GM19452 (cell line): ENCODE results near the gene H3-3A.

Experiments
- ATAC-seq: cut with Tn5 transposase; IDR thresholded peaks from one replicate; pipeline ENCODE4 v1.9.1; 2021; ENCODE audit not compliant: unreplicated experiment

Gene H3-3A

DNA sequence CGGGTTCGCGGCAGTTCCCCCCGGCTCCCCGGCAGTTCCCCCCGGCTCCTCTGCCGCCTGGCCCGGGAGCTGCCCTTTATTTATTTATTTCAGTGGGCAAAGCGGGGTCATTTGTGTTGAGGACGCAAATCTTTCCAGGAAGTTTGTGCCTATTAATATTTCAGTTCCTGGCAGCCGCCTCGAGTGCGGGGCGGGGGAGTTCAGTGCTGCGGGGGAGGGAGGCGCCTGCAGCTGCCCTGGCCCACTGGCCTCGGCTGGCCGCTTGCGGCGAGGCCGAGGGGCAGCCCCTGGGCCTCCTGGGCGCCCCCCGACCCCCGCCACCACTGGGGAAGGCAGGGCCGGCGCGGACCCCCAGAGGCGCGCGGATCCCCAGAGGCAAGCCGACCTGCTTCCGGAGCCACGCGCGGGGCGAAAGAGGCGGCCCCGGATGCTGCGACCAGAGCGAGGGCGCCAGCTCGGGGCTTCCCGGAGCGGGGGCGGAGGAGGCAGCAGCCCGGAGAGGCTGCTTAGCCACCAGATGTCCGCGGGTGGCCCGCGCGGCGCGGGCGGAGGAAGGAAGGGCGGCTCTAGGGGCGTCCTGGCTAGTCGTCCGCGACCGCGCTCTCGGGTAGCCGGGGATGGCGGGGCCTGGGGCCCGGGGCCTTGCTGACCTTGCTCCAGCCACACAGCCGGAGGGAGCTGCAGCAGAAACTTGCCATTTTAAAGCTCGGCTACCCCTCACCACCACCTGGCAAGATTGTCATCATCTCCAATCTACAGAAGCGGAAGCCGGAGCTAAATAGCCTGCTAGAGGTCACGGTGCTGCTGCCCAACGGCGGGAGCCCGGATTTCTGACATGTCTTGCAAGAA, 48.0 kb downstream of the H3-3A start:
- ATAC-seq: peak; percentile 81

DNA sequence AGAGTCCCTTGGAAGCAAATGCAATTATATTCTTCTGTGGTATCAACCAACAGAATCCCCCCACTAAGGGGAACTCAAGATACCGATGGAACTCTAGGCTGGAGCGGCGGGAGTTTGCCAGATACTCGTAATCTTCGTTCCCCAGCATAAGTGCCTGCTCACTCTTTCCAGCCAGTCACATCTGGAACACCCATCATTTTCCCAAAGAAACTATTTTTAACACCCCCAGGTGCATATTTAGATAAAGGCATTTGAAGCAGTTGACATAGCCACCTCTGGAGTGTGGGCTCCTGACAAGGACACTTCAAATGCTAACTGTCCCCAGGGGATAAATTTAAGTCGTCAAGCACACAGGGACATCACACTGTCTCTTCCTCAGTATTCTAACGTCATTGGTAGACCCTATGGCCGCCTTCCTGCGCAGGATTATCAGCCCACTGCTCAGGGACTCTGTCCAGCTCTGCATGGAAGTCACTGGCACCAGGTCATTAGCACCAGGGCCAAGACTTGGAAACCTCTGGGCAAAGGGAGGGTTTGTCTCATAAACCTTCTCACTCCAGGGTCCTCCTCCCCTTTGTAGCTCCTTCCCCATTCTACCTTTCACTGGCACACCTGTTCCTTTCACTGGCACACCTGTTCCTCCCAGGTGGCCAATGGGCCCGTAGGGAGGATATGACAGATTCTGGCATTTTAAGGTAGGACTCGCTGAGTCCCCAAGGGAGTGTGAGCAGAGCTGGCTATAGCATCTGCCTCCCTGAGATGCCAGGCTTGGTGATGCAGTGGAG, 48.8 kb downstream of the H3-3A start:
- ATAC-seq: no peak

DNA sequence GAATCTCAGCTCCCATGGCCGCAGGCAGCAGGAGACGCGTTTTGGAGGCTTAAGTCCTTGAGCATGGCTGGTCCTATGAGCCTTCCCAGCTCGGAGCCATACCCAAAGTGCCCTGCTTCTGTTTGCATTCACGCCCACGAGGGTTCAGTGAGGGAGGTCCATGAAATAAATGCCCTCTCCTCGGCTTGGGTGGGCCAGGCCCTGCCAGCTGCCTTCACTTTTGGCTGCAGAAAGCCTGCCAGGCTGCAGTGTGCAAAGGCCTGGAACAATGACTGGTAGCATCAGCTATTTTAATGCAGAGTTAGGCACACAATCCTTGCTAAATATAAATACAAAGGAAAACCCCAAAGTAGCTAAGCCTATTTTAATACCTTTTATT, 49.4 kb downstream of the H3-3A start:
- no peak for ATAC-seq

DNA sequence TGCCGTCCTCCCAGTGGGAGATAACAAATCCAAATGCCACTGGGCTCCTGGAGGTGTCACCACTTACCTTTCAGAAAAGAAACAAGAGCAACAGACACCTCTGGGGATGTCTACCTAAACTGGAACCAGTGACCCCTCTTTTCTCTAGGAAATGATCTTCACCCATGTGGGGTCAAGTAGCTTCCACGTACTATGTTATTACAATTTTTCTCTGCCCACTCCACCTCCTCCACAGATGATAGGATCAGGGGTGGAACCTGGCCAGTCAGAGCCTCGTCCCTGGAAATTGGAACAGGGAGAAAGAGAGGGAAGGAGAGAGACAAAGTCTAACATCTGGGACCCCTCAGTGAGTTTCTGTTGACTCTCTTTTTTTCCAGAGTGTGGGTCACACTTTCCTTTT, 50.1 kb downstream of the H3-3A start:
- ATAC-seq: no peak

DNA sequence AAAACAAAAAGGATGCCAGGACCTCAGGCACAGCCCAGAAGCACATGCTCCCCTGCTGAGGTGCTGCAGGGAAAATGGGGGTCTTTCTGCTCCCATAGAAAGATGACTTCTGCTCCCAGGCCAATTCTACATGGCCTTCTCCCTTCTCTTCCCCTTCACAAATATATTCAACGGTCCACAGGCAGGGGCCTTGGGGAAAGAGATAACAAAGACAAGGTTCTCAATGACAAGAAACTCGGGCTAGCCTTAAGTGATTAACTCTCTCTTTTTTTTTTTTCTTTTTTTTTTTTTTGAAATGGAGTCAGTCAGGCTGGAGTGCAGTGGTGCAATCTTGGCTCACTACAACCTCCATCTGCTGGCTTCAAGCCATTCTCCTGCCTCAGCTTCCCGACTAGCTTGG, 54.2 kb downstream of the H3-3A start:
- no peak for ATAC-seq

DNA sequence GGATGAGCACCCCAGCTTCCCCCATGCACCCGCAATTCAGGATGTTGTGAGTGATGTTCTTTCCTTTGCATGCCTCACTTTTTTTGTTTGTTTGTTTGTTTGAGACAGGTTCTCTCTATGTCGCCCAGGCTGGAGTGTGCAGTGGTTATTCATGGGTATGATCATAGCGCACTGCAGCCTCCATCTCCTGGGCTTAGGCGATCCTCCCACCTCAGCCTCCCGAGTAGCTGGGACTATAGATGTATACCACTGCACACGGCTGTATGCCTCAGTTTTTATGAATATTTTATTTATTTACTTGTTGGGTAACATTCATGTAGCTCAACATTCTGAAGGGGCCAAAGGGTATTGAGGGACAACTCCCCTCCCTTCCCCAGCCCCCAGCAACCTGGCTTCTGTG, 54.8 kb downstream of the H3-3A start:
- no peak for ATAC-seq

DNA sequence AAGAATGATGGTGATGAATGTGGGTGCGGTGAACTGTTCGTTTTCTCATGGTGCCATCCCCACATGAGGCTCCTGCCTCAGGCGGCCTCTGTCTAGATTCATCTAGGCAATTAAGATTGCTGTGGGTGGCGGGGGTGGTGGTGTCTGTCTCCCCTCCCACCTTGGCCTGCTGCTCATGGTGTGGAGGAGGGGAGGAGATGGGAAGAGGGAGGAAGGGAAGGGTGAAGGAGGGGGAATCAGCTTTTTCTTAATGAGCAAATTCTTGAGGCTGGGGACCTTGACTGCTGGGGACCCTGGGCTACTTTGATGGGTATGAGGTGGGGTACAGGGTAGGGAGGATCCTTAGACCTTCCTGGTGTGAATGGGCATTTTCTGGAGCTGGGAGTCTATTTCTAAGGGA, 55.8 kb downstream of the H3-3A start:
- ATAC-seq: no peak

DNA sequence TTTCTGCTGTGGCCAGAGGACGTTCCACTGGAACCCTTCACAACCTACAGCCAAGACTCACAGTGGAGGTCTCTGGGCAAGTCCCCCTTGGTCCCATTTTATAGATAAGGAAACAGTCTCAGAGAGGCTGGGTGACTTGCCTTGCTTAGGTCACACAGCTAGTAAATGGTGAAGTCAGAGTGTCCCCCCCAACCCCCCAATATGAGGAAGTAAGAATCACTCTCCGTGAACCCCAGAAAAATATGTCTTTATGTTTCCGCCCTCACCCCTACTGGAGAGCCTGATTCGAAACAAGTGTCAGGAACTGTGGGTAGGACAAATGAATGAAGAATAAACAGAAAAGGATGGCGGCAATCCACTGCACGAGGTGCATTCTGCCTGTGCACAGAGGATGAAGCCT, 56.7 kb downstream of the H3-3A start:
- no peak for ATAC-seq

DNA sequence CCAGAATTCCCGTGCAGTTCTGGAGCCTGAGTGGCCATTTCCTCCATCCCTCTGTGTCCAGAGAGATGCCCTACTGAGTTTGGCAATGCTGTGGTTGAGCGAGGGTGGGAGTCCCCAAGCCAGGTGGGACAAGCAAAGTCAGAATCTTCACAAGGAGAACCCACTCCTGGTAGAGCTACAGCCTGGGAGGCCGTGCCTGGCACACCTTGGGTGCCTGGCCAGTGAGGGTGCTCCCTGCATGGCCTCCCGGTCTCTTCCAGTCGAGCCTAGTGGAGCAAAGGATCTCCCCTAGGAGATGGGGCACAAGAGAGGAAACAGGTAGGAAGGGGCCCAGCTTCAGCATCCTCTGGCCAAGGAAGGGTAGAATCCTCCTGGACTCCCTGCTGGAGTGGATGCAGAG, 57.9 kb downstream of the H3-3A start:
- no peak for ATAC-seq

DNA sequence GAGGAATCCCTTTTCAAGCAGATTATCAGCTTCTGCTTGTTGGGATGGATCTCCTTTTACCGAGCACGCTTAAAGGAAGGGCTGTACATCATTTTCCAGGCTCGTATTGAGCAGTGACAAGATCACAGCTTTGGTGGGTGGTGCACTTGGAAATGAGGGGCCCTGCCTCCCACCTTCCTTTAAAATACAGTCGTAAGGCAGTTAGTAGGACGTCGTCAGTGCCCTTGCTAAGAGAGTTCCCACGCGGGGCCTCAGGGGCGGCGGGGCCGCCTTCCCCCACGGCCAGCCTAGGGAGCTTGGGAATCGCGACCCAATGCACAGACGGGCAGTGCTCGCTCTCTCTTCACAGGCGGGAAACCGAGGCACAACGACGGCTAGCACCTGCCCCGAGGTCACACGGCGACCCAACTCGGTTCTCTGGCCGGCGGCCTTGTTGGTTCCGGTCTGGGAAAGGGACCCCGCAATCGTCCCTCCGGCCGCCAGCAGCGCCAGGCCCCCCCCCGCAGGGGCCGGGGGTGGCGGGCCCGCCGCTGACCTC, 58.6 kb downstream of the H3-3A start:
- no peak for ATAC-seq
